Loucy (cell line): ENCODE measurements around the gene ARHGAP26.

ENCODE experiments used
- H2AFZ ChIP-seq: fragments of 200-600 bp; sonication (generic); 2 replicates; pipeline ENCODE4 v1.6.0; 2016; ENCODE audit warnings: antibody characterized with exemption, mild to moderate bottlenecking, low read length, moderate library complexity
- H3F3A ChIP-seq: fragments of 200-600 bp; 2 replicates; pipeline ENCODE4 v1.6.0; 2016; ENCODE audit warnings: antibody characterized with exemption, low read depth, mild to moderate bottlenecking
- H3K27me3 ChIP-seq: fragments of 200-600 bp; sonication (generic); 2 replicates; pipeline ENCODE4 v1.6.1; 2014; ENCODE audit warnings: low read length, mild to moderate bottlenecking; ENCODE audit not compliant: insufficient read depth, poor library complexity, severe bottlenecking
- H3K36me3 ChIP-seq: fragments of 200-600 bp; sonication (generic); 2 replicates; pipeline ENCODE4 v1.6.1; 2016; ENCODE audit warnings: low read length; ENCODE audit not compliant: insufficient read depth
- H3K4me1 ChIP-seq: fragments of 200-600 bp; sonication (generic); 2 replicates; pipeline ENCODE4 v1.5.1; 2014; ENCODE audit warnings: low read length, mild to moderate bottlenecking; ENCODE audit not compliant: insufficient read depth, poor library complexity, severe bottlenecking
- H3K4me2 ChIP-seq: fragments of 200-600 bp; sonication (generic); 2 replicates; pipeline ENCODE4 v1.6.0; 2014; ENCODE audit warnings: antibody characterized with exemption, low read length, low read depth, mild to moderate bottlenecking; ENCODE audit not compliant: poor library complexity, severe bottlenecking
- H3K4me3 ChIP-seq: fragments of 200-600 bp; sonication (generic); 2 replicates; pipeline ENCODE4 v1.5.1; 2014; ENCODE audit warnings: low read length, mild to moderate bottlenecking, mixed read lengths; ENCODE audit not compliant: poor library complexity, severe bottlenecking
- H3K79me2 ChIP-seq: fragments of 200-600 bp; sonication (generic); 2 replicates; pipeline ENCODE4 v1.6.1; 2014; ENCODE audit warnings: low read length; ENCODE audit not compliant: insufficient read depth
- H3K9ac ChIP-seq: fragments of 200-600 bp; sonication (generic); 2 replicates; pipeline ENCODE4 v1.6.0; 2014; ENCODE audit warnings: mild to moderate bottlenecking, low read depth, low read length, moderate library complexity; ENCODE audit not compliant: poor library complexity, severe bottlenecking
- H3K9me2 ChIP-seq: fragments of 200-600 bp; sonication (generic); replicated peaks from 2 replicates; pipeline ENCODE4 v1.6.1; 2016; ENCODE audit warnings: low read depth, low read length, mixed read lengths
- H3K9me3 ChIP-seq: fragments of 200-600 bp; sonication (generic); 2 replicates; pipeline ENCODE4 v1.6.1; 2014; ENCODE audit warnings: mild to moderate bottlenecking, antibody characterized with exemption, low read length, low read depth; ENCODE audit not compliant: insufficient read depth
- H4K20me1 ChIP-seq: fragments of 200-600 bp; sonication (generic); 2 replicates; pipeline ENCODE4 v1.6.0; 2014; ENCODE audit warnings: antibody characterized with exemption, low read length, mild to moderate bottlenecking; ENCODE audit not compliant: insufficient read depth, poor library complexity, severe bottlenecking
- CTCF ChIP-seq: fragments of 200-600 bp; sonication (generic); conservative IDR thresholded peaks from 2 replicates; pipeline ENCODE4 v1.5.1; 2014; ENCODE audit warnings: mild to moderate bottlenecking, antibody characterized with exemption, low read length
- EZH2phosphoT487 ChIP-seq: fragments of 200-600 bp; IDR thresholded peaks from 2 replicates; pipeline ENCODE4 v1.6.1; 2018; ENCODE audit warnings: antibody characterized with exemption, mild to moderate bottlenecking, moderate library complexity, borderline replicate concordance

Gene ARHGAP26

GRCh38 chr5:142886211-142886610 lies 116.0 kb downstream of the ARHGAP26 start:
- Histone ChIP-seq H3K9me3 (no peaks in the 10 kb centered on the region), H3K4me2 (no peak overlapping the region), H3K9me2 (no peaks in the 10 kb centered on the region), H3K4me1 (no peaks in the 10 kb centered on the region), H3F3A (no peaks in the 10 kb centered on the region), H3K9ac (no peak overlapping the region), H3K36me3 (peaks cover 7% of the 10 kb centered on the region; the same call in 1 of the 2 replicates), H3K27me3 (no peaks in the 10 kb centered on the region), H4K20me1 (no peaks in the 10 kb centered on the region), H3K4me3 (no peak overlapping the region), H2AFZ (no peak overlapping the region), H3K79me2 (no peaks in the 10 kb centered on the region)
- TF ChIP-seq EZH2phosphoT487 (no peak), CTCF (no peak)

GRCh38 chr5:142886956-142887355 lies 116.8 kb downstream of the ARHGAP26 start:
- TF ChIP-seq CTCF (no peak), EZH2phosphoT487 (no peak)
- no peaks in the 10 kb centered on the region for H3K9me3 ChIP-seq
- H3K4me3 ChIP-seq: no peak overlapping the region
- H3K79me2 ChIP-seq: no peaks in the 10 kb centered on the region
- H3F3A ChIP-seq: no peaks in the 10 kb centered on the region
- no peaks in the 10 kb centered on the region for H3K4me1 ChIP-seq
- H4K20me1 ChIP-seq: no peaks in the 10 kb centered on the region
- H3K27me3 ChIP-seq: no peaks in the 10 kb centered on the region
- no peak overlapping the region for H3K4me2 ChIP-seq
- H3K36me3 ChIP-seq: peaks cover 7% of the 10 kb centered on the region; the same call in 1 of the 2 replicates
- H3K9ac ChIP-seq: no peak overlapping the region
- H3K9me2 ChIP-seq: no peaks in the 10 kb centered on the region
- H2AFZ ChIP-seq: no peak overlapping the region

GRCh38 chr5:142888469-142889085 lies 118.4 kb downstream of the ARHGAP26 start:
- Histone ChIP-seq H3K9ac (no peak overlapping the region), H3K9me3 (no peaks in the 10 kb centered on the region), H4K20me1 (no peaks in the 10 kb centered on the region), H3K27me3 (no peaks in the 10 kb centered on the region), H3K4me3 (no peak overlapping the region), H2AFZ (no peak overlapping the region), H3K4me1 (no peaks in the 10 kb centered on the region), H3F3A (no peaks in the 10 kb centered on the region), H3K36me3 (no peaks in the 10 kb centered on the region), H3K79me2 (no peaks in the 10 kb centered on the region), H3K4me2 (no peak overlapping the region), H3K9me2 (no peaks in the 10 kb centered on the region)
- TF ChIP-seq CTCF (peak; percentile 94), EZH2phosphoT487 (no peak)
